Kasumi-1 (cell line): Measurements from ENCODE around the gene BLOC1S3.

Source experiments
- DNase-seq, 2 experiments: peaks; one replicate each; lab custom pipeline; 2025; lab: John Stamatoyannopoulos, UW

BLOC1S3 gene

DNA sequence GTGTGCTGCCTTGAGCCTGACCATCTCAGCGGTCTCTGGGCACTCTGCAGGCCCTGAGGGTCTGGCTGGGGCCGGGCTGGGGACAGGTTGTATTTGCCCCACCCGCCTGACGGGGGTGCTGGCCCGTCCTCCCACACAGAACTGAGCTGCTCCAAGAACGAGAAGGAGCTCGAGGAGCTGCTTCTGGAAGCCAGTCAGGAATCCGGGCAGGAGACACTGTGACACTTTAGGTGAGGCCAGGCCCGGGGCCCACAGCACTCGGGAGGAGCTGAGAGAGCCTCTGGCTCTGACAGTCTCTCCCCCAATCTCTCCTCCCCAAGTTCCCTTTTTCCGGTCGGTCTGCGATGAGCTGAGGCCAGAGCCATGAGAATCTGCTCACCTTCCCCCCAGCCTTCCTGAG, 32.3 kb upstream of the BLOC1S3 start:
- DNase-seq: peak; percentile 53 to 59

DNA sequence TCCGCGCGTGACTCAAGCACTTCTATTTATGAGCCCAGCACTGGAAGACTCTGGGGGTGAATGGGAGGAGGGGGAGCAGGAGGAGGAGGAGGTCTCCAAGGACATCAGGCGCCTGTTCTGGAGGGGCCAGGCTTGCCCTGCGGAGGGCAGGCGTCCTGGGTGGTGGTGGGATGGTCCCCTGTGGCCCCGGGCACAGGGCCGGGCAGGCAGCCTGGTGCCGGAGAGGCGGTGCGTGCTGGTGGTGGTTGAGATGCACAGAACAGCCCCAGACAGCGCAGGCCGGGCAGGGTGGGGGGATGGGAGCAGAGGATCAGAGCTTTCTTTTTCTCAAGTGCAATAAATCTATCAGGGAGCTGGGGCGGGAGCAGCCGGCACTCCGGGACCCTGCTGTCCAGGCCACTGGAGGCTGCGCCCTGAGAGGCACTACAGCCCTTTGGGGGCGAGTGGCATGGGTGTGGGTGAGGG, 31.8 kb upstream of the BLOC1S3 start:
- no peak for DNase-seq

DNA sequence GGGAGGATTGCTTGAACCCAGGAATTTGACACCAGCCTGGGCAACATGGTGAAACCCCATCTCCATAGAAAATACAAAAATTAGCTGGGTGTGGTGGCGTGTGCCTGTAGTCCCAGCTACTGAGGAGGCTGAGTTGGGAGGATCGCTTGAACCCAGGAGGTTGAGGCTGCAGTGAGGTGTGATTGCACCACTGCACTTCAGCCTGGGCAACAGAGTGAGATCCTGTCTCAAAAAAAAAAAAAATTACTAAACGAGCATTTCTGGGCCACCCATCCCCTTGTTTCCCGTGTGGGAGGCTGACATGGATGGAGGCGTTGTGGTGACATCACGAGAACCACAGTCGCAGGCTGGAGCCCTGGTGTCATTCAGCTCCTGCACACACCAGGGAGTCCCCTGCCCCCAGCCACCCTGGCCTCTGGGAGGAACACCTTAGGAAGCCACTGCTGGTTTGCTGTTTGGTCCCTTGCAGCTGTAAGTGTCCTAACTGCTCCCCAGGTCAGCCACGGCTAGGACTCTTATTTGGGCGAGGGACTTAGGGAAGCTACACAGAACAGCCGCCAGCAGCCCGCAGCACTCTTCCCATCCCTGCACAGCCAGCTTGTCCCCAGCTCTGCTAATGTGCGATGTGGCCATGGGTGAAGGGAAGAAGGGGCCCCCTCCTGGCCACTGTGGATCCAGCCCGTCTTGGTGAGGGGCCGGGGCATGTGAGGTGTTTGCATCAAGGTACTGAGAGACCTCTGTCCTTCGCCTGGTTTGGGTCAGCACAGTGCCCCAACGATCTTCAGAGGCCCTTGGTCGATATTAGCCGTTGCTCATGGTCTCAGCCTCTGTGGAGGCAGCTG, 30.5 kb upstream of the BLOC1S3 start:
- DNase-seq: no peak

DNA sequence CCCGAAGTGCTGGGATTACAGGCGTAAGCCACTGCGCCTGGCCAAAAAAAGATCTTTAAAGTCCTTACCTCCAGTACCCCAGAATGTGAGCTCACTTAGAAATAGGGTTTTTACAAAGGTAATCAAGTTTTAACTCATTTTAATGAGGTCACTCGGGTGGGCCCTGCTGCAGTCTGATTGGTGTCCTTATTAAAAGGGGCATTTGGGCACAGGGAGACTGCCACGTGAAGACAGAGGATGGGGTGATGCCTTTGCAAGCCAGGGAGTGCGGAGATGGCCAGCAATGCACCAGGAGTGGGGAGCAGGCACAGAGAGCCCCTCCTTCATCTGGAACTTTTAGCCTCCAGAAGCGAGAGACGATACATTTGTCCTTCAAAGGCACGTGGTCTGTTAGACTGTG, 29.5 kb upstream of the BLOC1S3 start:
- DNase-seq: no peak

DNA sequence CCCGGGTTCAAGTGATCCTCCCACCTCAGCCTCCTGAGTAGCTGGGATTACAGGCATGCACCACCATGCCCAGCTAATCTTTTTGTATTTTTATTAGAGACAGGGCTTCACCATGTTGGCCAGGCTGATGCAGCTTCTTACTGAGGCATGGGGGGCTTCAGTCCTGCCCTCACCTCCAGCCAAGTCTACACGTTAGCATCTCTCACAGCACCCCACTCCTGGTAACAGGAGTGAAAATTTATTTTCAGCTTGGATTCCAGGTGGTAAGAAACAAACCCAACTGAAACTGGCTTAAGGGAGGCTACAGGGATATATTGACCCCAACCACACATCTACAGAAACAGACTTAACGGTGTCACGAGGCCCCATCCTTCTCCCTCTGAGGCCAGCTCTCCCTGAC, 28.4 kb upstream of the BLOC1S3 start:
- no peak for DNase-seq

DNA sequence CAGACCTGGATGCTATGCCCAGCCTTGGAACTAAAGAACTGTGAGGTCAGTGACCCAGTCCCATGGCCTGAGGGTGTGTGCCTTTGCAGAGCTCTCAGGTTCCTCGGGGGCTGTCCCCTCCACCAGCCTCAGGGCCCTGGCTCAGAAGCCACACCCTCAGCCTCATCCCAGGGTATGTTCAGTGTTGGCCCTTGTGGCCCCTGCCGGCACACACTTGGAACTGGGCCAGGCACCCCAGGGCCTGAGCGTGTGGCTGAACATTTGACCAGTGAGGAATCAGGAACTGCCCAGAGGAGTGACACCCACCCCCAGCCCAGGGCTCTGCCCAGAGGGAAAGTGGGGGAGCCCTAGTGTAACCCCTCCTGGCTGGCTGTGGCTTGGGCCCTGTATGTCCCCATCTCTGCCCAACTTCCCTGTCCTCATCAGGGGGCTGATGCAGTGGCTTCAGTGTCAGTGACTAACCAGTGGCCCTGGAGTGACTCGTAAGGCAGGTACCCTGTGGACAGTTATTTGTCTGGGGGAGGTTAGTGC, 27.8 kb upstream of the BLOC1S3 start:
- DNase-seq: no peak

DNA sequence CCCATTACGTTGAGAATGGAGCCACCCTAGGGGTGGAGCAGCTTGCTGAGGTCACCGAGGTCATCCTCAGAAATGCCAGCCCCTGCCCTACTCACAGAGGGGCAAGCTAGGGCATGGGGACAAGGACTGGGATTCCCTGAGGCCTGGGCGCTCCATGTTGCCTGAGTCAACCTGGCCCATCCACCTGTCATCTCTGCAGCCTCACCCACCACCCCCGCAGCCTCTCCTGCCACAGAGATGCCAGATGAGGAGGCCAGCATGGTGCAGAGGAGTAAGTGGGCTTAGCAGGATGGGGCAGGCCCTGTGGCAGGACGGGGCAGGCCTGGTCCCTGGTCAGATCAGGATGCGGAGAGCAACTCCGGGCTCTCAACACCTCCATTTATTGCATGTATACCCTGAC, 27.3 kb upstream of the BLOC1S3 start:
- DNase-seq: no peak

DNA sequence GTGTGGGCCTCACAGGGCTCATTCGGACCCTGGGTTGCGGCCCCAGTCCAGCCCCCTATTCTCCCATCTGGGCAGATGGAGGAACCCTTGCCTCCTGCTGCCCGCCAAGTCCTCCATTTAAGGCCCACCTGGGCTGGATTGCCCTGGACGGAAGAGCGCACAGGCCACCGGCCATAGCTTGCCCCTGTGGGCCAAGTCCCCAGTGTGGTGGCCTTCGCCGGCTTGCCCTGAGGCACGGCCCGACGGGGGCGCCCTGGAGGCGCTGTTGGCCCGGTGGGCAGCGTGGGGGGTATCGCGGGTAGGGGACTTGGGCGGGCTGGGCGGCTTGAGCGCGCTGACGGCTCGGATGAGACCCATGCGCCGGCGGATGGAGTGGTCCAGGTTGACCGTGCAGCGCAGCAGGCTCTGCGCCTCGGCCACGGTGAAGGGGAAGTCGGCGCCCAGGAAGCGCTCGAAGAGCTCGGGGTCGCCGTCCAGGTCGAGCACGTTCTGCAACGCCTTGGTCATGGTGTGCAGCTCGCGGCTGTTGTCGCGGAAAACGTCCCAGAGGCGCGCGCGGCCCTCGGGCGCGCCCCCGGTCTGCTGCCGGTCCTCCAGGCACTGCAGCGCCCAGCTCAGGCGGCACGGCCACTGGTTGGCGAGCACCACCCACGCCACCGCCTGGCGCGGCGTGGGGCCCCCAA, 26.6 kb upstream of the BLOC1S3 start:
- no peak for DNase-seq

DNA sequence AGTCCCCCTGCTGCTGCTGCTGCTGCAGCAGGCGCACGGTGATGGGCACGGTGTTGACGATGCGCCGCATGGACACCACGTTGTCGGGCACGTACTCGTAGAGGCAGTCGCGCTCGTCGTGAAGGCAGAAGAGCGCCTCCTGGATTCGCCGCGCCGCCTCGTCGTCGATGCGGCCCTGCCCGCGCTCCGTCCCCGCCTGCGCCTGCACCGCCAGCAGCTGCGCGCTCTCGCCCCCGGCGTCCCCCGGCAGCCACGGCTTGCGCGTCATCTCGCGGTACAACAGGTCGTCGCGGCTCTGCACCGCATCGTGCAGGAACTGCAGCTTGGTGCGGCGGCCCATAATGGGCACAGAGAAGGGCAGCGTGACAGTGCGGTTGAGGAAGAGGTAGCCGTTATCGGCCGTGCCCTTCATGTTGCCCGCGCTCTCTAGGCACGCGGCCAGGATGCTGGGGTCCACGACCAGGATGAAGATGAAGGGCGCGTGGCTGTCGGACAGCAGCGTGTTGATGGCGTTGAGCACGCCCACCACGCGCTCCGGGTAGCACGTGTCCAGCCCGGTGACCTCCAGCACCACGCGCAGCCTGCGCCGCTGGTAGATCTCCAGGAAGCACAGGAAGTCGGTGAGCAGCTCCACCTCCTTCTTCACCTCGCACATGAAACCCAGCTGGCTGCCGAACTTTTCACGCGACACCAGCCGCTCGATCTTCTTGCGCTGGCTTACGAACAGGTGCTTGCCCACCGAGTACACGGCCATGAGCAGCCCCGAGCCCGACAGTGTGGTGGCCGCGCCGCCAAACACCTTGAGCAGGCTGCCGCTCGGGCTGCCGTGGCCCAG, 25.9 kb upstream of the BLOC1S3 start:
- no peak for DNase-seq

DNA sequence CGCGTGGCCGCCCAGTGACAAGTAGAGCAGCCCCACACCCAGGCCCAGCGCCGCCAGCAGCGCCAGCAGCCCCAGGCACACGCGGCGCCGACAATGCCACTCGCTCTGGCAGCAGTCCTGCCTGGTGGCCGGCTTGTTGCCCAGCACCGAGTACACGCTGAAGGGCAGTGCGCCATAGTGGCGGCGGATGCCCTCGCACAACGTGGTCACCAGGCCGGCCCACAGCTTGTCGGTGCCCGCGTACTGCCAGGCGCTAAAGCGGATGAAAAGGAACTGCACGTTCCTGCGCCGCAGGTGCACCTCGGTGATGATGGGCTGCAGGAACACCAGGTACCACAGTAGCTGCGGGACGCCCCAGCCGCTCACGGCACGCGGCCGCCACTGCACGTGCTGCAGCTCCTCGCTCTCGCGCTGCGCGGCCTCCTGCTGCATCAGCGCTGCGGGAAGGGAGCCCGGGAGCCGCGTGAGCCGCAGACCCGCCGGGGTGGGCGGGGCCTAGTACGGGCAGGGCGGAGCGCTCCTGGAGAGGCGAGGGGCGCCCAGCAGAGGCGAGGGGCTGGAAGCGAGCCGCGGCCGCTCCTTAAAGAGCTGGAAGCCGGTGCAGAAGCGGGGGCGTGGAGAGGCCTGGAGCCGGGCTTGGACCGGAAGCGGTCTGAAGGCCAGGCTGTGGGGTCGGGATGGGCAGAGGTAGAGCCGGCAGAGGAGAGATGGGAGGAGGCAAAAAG, 25.1 kb upstream of the BLOC1S3 start:
- peak in 1 of 2 experiments; percentile 28 for DNase-seq

DNA sequence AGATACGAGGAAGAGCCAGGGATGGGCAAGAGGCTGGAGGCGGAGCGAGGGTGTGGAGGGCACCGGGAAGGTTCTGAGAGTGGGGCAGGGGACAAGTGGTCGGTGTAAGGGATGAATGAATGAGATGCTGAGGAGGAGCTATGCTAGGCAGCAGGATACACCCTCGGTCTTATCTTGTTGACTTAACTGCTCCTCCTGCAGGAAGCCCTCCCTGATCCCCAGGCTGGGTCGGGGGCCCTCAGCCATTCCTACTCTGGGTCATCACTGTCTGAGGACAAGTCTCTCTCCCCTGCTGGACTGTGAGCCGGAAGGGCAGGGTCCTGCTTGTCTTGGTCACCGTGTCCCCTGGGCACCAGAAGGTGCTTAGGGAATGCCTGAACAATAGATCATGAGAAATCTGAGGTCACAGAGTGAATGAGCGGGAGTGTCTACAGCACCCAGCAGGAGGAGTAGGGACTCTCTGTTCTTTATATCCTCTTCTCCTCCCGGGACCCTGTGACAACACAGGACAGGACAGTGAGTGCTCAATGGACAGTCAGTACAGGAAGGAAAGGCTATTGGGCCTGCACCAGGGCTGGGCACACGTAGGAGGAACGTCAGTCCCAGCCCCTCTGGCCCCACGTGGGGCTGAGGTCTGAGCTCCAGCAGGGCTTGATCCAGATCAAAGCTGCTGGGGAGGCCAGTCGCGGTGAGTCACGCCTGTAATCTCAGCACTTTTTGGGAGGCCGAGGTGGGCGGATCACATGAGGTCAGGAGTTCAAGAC, 24.3 kb upstream of the BLOC1S3 start:
- DNase-seq: peak in 1 of 2 experiments; percentile 33

DNA sequence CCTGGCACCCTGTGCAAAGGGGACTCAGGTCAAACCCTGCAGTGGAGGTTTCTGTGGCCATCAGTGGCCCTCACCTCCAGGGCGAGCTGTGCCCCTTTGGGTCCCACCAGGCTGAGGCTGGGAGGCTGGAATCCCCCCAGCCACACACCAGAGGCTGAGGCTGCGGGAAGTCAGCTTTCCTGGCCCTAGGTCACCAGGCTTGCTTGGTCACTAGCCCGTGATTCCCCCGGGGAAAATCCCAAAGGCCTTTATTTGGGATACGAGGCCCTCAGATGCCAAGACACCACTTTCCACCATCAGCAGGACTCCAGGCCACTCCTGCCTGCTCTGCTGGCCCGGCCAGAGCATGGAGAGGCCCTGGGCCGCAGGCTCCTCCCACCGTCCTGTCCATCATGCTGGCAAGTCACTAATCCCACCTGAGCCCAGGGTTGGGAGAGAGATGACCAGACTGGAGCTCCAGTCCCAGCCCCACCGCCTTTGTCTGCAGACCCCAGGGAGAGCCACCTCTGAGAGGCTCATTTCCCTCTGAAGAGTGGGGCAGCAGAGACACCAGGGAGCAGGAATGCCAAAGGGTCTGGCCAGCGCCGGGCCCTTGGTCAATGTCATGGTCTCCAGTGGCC, 22.5 kb upstream of the BLOC1S3 start:
- DNase-seq: no peak

DNA sequence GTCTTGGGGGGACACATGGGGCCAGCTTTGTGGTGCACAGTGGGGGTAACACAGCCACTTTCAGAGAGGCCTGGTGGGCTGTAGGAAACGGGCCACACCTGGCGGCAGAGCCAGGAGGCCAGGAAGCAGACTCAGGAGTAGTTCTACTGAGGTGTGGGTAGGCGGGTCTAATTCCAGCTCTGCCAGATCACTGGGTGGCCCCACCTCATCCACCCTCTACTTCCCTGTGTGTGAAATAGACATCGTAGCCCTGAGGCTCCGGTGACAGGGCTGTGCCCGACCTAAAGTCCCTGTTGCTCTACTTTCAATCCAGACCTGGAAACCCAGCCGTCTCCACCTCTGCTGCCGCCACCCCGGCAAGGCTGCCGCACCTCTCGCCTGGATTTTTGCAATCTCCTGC, 21.8 kb upstream of the BLOC1S3 start:
- DNase-seq: no peak

DNA sequence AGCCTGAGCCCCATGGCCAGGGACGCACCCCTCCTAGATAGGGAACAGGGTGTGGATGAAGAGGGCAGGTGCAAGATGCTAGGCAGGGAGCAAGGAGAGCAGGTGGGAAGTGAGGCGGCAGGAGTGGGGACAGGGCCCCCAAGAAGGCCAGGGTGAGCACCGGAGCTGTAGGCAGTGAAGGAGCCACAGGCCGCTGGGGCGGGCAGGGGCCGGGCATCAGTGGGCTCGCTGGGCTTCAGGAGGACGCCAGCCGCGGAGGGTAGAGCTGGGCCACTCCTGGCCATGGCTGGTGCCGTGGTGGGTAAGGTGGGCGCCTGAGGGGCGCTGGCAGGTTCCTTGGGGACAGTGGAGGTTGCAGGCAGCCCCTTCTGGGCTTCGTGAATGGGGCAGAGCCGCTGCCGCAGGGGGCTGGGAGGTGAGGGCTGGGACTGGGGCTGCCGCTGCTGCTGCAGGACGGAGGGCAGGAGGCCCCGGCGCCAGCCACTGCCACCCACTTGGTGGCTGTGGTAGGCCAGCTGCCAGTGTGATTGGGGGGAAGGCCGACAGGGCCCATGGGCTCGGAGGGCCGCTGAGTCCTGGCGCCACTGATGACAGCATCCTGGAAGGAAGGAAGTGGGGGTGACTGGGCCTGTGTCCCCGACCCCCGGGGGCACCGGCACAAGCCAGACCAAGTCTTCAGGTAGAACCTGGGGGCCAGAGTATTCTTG, 19.9 kb upstream of the BLOC1S3 start:
- DNase-seq: no peak

DNA sequence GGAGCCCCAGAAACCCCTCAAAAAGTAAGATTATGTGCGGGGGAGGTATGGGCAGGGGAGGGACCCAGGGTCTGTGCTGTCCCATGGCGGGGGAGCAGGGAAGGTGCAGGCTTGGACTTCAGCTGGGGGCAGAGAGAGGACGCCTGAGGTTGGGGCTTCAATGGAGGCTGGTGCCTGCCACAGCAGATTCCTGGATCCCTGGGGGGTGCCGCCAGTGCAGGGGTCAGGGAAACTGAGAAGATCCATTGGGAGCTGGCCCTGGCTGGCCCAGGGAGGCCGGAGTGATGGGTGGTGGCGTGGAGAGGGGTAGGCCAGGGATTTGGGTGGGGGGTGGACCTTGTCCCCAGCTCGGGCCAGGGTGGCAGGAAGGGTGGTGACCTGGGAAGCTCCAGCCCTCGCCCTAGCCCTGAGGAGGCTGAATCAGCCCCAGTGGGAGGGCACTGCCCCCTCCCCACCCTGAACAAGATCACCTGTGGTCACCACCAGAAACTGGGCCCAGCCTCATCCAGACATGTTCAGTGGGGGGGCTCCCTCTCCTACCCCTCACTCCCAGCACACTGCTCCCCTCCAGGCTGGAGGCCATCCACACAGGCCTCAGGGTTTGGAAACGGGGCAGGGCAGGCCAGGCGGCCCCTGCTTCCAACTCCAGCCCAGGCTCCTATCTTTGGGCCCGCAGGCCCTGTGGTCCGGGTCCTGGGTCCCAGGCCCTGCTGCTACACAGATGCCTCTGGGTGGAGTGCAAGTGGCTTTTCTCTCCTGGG, 19.2 kb upstream of the BLOC1S3 start:
- DNase-seq: no peak

DNA sequence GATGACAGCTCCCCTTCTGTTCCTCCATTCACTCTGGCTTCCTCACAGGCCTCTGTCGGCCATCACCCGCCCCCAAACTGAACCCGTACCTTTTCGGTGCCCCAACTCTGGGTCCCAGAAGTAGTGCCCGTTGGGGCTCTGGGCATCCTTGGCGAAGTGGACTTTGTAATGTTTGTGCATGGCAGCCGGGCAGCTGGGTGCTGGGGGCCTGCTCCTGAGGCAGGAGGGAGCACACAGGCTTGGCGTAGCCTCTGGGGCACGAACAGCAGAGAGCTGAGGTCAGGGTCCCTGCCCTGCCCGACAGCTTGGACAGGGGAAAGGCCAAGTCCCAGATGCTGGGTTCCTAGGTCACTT, 18.6 kb upstream of the BLOC1S3 start:
- no peak for DNase-seq

DNA sequence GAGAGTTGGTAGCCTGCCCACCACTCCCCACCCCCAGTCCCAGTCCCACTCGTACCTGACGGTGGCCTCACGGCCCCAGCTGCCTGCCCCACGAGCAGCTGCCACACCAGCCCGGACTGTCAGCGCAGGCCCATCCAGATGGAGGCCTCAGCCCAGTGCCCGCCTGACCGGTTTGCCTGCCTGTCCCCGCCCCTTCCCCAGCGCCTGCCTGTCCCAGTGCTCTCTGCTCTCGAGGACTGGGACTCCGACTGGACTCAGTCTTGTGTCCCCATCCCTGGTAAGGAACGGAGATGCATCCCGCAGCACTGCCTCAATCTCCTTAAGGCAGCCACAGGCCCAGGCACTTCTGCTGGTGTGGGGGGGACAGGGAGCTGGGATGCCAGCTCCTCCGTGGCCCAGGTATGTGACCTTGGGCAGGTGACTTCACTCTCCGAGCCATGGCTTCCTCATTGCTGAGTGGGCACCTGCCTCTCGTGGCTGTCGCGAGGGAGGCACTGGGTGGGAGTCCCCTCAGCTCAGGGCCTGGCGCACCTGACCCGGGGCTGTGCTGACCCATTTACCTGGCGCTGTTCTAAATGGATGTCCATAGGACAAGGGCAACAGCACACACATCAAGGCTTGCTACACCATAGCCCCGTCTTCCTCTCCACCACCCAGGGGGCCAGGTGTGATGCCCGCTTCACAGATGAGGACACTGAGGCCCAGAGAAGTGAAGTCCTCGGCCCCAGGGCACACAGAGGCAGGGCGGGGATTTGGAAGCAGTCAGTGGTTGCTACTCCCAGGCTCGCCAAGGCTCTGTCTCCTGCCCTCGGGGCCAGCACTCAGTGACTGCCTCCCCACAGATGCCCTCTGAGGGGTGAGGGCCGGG, 17.5 kb upstream of the BLOC1S3 start, which contains the start of gene NKPD1:
TSS of gene NKPD1 (minus strand) at position 113 of the 868 bp plus-strand sequence. CDS start 832 bp downstream, outside the sequence.
- DNase-seq: no peak
